ENCODE measurements around the gene ID3.

DNA sequence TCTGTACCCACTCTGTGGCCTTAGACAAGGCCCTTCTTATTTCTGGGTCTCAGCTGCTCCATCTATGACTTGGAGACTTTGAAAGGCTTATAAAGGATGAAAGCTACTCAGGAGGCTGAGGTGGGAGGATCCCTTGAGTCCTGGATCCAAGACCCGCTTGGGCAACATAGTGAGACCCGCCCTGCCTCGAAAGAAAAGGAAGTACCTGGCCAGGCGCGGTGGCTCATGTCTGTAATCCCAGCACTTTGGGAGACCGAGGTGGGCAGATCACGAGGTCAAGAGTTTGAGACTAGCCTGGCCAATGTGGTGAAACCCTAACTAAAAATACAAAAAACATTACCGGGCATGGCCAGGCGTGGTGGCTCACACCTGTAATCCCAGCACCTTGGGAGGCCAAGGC, 13.4 kb downstream of the ID3 start:
- TF ChIP-seq, protein P1, sequence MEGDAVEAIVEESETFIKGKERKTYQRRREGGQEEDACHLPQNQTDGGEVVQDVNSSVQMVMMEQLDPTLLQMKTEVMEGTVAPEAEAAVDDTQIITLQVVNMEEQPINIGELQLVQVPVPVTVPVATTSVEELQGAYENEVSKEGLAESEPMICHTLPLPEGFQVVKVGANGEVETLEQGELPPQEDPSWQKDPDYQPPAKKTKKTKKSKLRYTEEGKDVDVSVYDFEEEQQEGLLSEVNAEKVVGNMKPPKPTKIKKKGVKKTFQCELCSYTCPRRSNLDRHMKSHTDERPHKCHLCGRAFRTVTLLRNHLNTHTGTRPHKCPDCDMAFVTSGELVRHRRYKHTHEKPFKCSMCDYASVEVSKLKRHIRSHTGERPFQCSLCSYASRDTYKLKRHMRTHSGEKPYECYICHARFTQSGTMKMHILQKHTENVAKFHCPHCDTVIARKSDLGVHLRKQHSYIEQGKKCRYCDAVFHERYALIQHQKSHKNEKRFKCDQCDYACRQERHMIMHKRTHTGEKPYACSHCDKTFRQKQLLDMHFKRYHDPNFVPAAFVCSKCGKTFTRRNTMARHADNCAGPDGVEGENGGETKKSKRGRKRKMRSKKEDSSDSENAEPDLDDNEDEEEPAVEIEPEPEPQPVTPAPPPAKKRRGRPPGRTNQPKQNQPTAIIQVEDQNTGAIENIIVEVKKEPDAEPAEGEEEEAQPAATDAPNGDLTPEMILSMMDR (IDR thresholded peaks at IDR 0.05) = no peak
- TF ChIP-seq POLR2A (IDR thresholded peaks at IDR 0.05) (no peak), EP300 (IDR thresholded peaks at IDR 0.05) (no peak), POLR2AphosphoS5 (IDR thresholded peaks at IDR 0.05) (no peak)

All from suprapubic skin (tissue), 4 donors.